SK-N-SH treated with all-trans-retinoic acid at 6 μM for 48 hours (cell line): ENCODE results near the gene IL1B.

ENCODE experiments used
- BACH2 ChIP-seq: fragments of 250-450 bp; sonication (Bioruptor Pico); IDR thresholded peaks from 2 replicates; pipeline ENCODE4 v1.9.0; 2021; ENCODE audit warnings: mild to moderate bottlenecking, borderline replicate concordance
- CREB5 ChIP-seq: fragments of 250-450 bp; sonication (Bioruptor Pico); IDR thresholded peaks from 2 replicates; pipeline ENCODE4 v1.5.1; 2020; ENCODE audit warnings: low read depth, mild to moderate bottlenecking, moderate library complexity
- ESRRG ChIP-seq: fragments of 250-450 bp; sonication (Bioruptor Pico); IDR thresholded peaks from 2 replicates; pipeline ENCODE4 v1.6.1; 2021; ENCODE audit warnings: mild to moderate bottlenecking
- ISL1 ChIP-seq: fragments of 250-450 bp; sonication (Bioruptor Pico); IDR thresholded peaks from 2 replicates; pipeline ENCODE4 v2.1.2; 2022; ENCODE audit warnings: mild to moderate bottlenecking, moderate library complexity
- PPARA ChIP-seq: fragments of 250-450 bp; sonication (Bioruptor Pico); IDR thresholded peaks from 2 replicates; pipeline ENCODE4 v1.5.0; 2020; ENCODE audit warnings: mild to moderate bottlenecking, borderline replicate concordance
- RARB ChIP-seq: fragments of 250-450 bp; sonication (Bioruptor Pico); IDR thresholded peaks from 2 replicates; pipeline ENCODE4 v1.8.0; 2021; ENCODE audit warnings: mild to moderate bottlenecking, moderate library complexity
- TCF4 ChIP-seq: fragments of 250-450 bp; sonication (Bioruptor Pico); IDR thresholded peaks from 2 replicates; pipeline ENCODE4 v1.8.0; 2021; ENCODE audit warnings: mild to moderate bottlenecking, moderate library complexity, borderline replicate concordance
- ZNF8 ChIP-seq: fragments of 450-650 bp; formaldehyde crosslinking; IDR thresholded peaks from 2 replicates; pipeline ENCODE4 v1.5.0; 2020; ENCODE audit warnings: mild to moderate bottlenecking, moderate library complexity

GRCh38 chr2:112794131-112794733 is 42.3 kb downstream of the IL1B start:
- TF ChIP-seq RARB (CRISPR knock-in tag) (no peak), ISL1 (CRISPR knock-in tag) (no peak), CREB5 (CRISPR knock-in tag) (no peak), ZNF8 (CRISPR knock-in tag) (no peak), ESRRG (CRISPR knock-in tag) (no peak), BACH2 (CRISPR knock-in tag) (no peak), PPARA (CRISPR knock-in tag) (no peak), TCF4 (CRISPR knock-in tag) (no peak)
